A549 (cell line): ENCODE measurements around the gene TXNDC17. TPM values are rescaled to one million over a fixed set of nuclear protein-coding genes. Genes with fewer than 3 reads are reported as not detected.

ENCODE experiments used
- ATAC-seq, 2 experiments: fragments of 200-7000 bp in 1 of 2; fragments of >200 bp in 1 of 2; cut with Nextera tagmentation in 1 of 2; cut with Tn5 transposase in 1 of 2; 3 replicates each; pipeline versions ENCODE4 v1.8.0 to v1.9.1; 2018 to 2020; ENCODE audit warnings: mild to moderate bottlenecking in 1 of 2, moderate library complexity in 1 of 2
- CTCF ChIA-PET: fragments of 300-600 bp; sonication (Branson Sonifier 250); formaldehyde crosslinking; extraction: SDS; loops from one replicate; lab custom pipeline; 2021; ENCODE audit warnings: antibody characterized with exemption, inconsistent platforms; lab: Yijun Ruan, JAX
- POLR2A ChIA-PET: fragments of 350-600 bp; formaldehyde crosslinking; extraction: SDS; loops from one replicate; lab custom pipeline; 2021; ENCODE audit warnings: antibody characterized with exemption, inconsistent platforms; lab: Yijun Ruan, JAX
- DNase-seq, 2 experiments: peaks; one replicate each; pipeline versions ENCODE4 v3.0.0 to v3.0.0-alpha.2; 2011 to 2016; ENCODE audit warnings: low read depth in 1 of 2, low spot score in 1 of 2
- FAIRE-seq: peaks from 2 replicates; lab custom pipeline; 2011; peaks lifted over from hg19 to GRCh38; lab: Jason Lieb, UNC
- H3K27ac ChIP-seq, 2 experiments: fragments of >200 bp; sonication (Bioruptor Twin); formaldehyde crosslinking; 3 replicates each; pipeline ENCODE4 v1.5.1; 2016 to 2017
- H3K4me1 ChIP-seq: fragments of >200 bp; sonication (Bioruptor Twin); formaldehyde crosslinking; 3 replicates; pipeline ENCODE4 v1.6.1; 2016
- H3K4me2 ChIP-seq: fragments of >200 bp; sonication (Bioruptor Twin); formaldehyde crosslinking; 3 replicates; pipeline ENCODE4 v1.6.1; 2016
- H3K4me3 ChIP-seq: fragments of >200 bp; sonication (Bioruptor Twin); formaldehyde crosslinking; 3 replicates; pipeline ENCODE4 v1.5.1; 2016
- H3K9me3 ChIP-seq: fragments of >200 bp; sonication (Bioruptor Twin); formaldehyde crosslinking; 3 replicates; pipeline ENCODE4 v1.6.1; 2016
- BCL3 ChIP-seq: fragments of >200 bp; sonication (Bioruptor Twin); formaldehyde crosslinking; IDR thresholded peaks from 3 replicates; pipeline ENCODE4 v1.6.1; 2016
- BHLHE40 ChIP-seq: IDR thresholded peaks from 2 replicates; pipeline ENCODE4 v1.6.1; 2012; ENCODE audit warnings: low read depth, low read length, inconsistent platforms
- CBX2 ChIP-seq: fragments of 200-600 bp; sonication (generic); IDR thresholded peaks from 2 replicates; pipeline ENCODE4 v1.6.1; 2016; ENCODE audit warnings: low read depth, mild to moderate bottlenecking, borderline replicate concordance
- CEBPB ChIP-seq, 2 experiments: fragments of >200 bp in 1 of 2; sonication (Bioruptor Twin) in 1 of 2; formaldehyde crosslinking in 1 of 2; IDR thresholded peaks; 2 replicates each; pipeline ENCODE4 v1.6.1; 2012 to 2016
- CHD2 ChIP-seq: fragments of 150-350 bp; IDR thresholded peaks from 2 replicates; pipeline ENCODE4 v1.6.1; 2014; ENCODE audit warnings: low read length; ENCODE audit not compliant: partially characterized antibody
- CHD4 ChIP-seq: fragments of 200-600 bp; sonication (generic); IDR thresholded peaks from 2 replicates; pipeline ENCODE4 v1.6.1; 2016; ENCODE audit warnings: antibody characterized with exemption, mild to moderate bottlenecking, borderline replicate concordance
- CTCF ChIP-seq: fragments of >200 bp; sonication (Bioruptor Twin); formaldehyde crosslinking; IDR thresholded peaks from 3 replicates; pipeline ENCODE4 v1.5.1; 2016
- E2F6 ChIP-seq: IDR thresholded peaks from 2 replicates; pipeline ENCODE4 v1.6.1; 2012; ENCODE audit warnings: low read depth, borderline replicate concordance
- EHMT2 ChIP-seq: fragments of 200-600 bp; sonication (generic); IDR thresholded peaks from 2 replicates; pipeline ENCODE4 v1.6.1; 2016; ENCODE audit warnings: antibody characterized with exemption, low read depth, mild to moderate bottlenecking, moderate library complexity
- ELK1 ChIP-seq: fragments of 150-350 bp; IDR thresholded peaks from 2 replicates; pipeline ENCODE4 v1.6.1; 2014; ENCODE audit warnings: low read depth, mild to moderate bottlenecking, low read length
- EP300 ChIP-seq, 2 experiments: fragments of >200 bp; sonication (Bioruptor Twin); formaldehyde crosslinking; IDR thresholded peaks; 2 replicates in 1 of 2; 3 replicates in 1 of 2; pipeline ENCODE4 v1.6.1; 2016 to 2017
- ESRRA ChIP-seq: fragments of 150-350 bp; IDR thresholded peaks from 2 replicates; pipeline ENCODE4 v1.6.1; 2014; ENCODE audit warnings: mild to moderate bottlenecking, low read length, borderline replicate concordance
- FOSB ChIP-seq: fragments of 250-450 bp; sonication (Bioruptor Pico); IDR thresholded peaks from 2 replicates; pipeline ENCODE4 v1.5.0; 2020; ENCODE audit warnings: mild to moderate bottlenecking, moderate library complexity
- FOSL2 ChIP-seq, 2 experiments: fragments of 450-650 bp in 1 of 2; fragments of >200 bp in 1 of 2; sonication (Bioruptor Twin) in 1 of 2; formaldehyde crosslinking; IDR thresholded peaks; 2 replicates each; pipeline versions ENCODE4 v1.5.0 to v1.6.1; 2016 to 2020; ENCODE audit warnings: mild to moderate bottlenecking in 1 of 2, moderate library complexity in 1 of 2
- HDAC2 ChIP-seq: fragments of 200-600 bp; sonication (generic); IDR thresholded peaks from 2 replicates; pipeline ENCODE4 v1.6.1; 2016
- HEYL ChIP-seq: fragments of 250-450 bp; sonication (Bioruptor Pico); IDR thresholded peaks from 2 replicates; pipeline ENCODE4 v1.8.0; 2021; ENCODE audit warnings: mild to moderate bottlenecking, moderate library complexity
- HMGXB4 ChIP-seq: fragments of 250-450 bp; sonication (Bioruptor Pico); IDR thresholded peaks from 2 replicates; pipeline ENCODE4 v1.5.0; 2021; ENCODE audit warnings: mild to moderate bottlenecking, moderate library complexity, borderline replicate concordance
- HOXA7 ChIP-seq: fragments of 250-450 bp; sonication (Bioruptor Pico); IDR thresholded peaks from 2 replicates; pipeline ENCODE4 v1.5.0; 2020; ENCODE audit warnings: mild to moderate bottlenecking, moderate library complexity
- MAFK ChIP-seq: fragments of 450-650 bp; IDR thresholded peaks from 2 replicates; pipeline ENCODE4 v1.6.1; 2014; ENCODE audit not compliant: partially characterized antibody
- MAZ ChIP-seq: fragments of 150-350 bp; IDR thresholded peaks from 2 replicates; pipeline ENCODE4 v1.6.1; 2014; ENCODE audit warnings: antibody characterized with exemption, low read depth, low read length, borderline replicate concordance
- NFE2L2 ChIP-seq: fragments of 150-350 bp; conservative IDR thresholded peaks from 2 replicates; pipeline ENCODE4 v1.6.1; 2014; ENCODE audit warnings: low read length
- NPAS2 ChIP-seq: fragments of 250-450 bp; sonication (Bioruptor Pico); IDR thresholded peaks from 2 replicates; pipeline ENCODE4 v1.8.0; 2022; ENCODE audit warnings: mild to moderate bottlenecking, moderate library complexity, borderline replicate concordance
- NR3C1 ChIP-seq: fragments of >200 bp; sonication (Bioruptor Twin); formaldehyde crosslinking; IDR thresholded peaks from 3 replicates; pipeline ENCODE4 v1.6.1; 2017
- PBX3 ChIP-seq: IDR thresholded peaks from 2 replicates; pipeline ENCODE4 v1.6.1; 2012
- POLR2A ChIP-seq: IDR thresholded peaks from 2 replicates; pipeline ENCODE4 v1.6.1; 2012; ENCODE audit warnings: mild to moderate bottlenecking, low read length
- POLR2AphosphoS2 ChIP-seq: conservative IDR thresholded peaks from 2 replicates; pipeline ENCODE4 v1.6.1; 2012; ENCODE audit warnings: low read length, improper control_type of control experiment, inconsistent platforms
- RFX5 ChIP-seq: fragments of 450-650 bp; IDR thresholded peaks from 2 replicates; pipeline ENCODE4 v1.7.1; 2014; ENCODE audit warnings: antibody characterized with exemption, mild to moderate bottlenecking, moderate library complexity
- RNF2 ChIP-seq: fragments of 200-600 bp; sonication (generic); IDR thresholded peaks from 2 replicates; pipeline ENCODE4 v1.6.1; 2016; ENCODE audit warnings: low read depth, mild to moderate bottlenecking, antibody characterized with exemption, moderate library complexity, borderline replicate concordance
- SMC3 ChIP-seq: fragments of >200 bp; sonication (Bioruptor Twin); formaldehyde crosslinking; IDR thresholded peaks from 3 replicates; pipeline ENCODE4 v1.6.1; 2018; ENCODE audit warnings: inconsistent platforms
- TP53 ChIP-seq: fragments of 250-450 bp; sonication (Bioruptor Pico); IDR thresholded peaks from 2 replicates; pipeline ENCODE4 v1.5.0; 2021; ENCODE audit warnings: mild to moderate bottlenecking, moderate library complexity
- ZFP36 ChIP-seq: fragments of 450-650 bp; IDR thresholded peaks from 2 replicates; pipeline ENCODE4 v1.6.1; 2014; ENCODE audit warnings: borderline replicate concordance; ENCODE audit not compliant: partially characterized antibody
- ZSCAN20 ChIP-seq: fragments of 250-450 bp; sonication (Bioruptor Pico); IDR thresholded peaks from 2 replicates; pipeline ENCODE4 v1.8.0; 2022; ENCODE audit warnings: mild to moderate bottlenecking, moderate library complexity
- WGBS: methylation state at CpG from one replicate; pipeline ENCODE4 v1.1.6; 2017; ENCODE audit errors: missing lambda C conversion rate; 5-methylcytosine and 5-hydroxymethylcytosine counted together
- polyA minus RNA-seq: library from RNA; depleted of rRNA, polyadenylated mRNA; stranded (reverse); fragments of >200 nt; gene quantifications from 2 replicates; pipeline ENCODE4 v1.2.3, GENCODE V29; 2011; rRNA and poly(A)+ RNA removed
- polyA plus RNA-seq, 4 experiments: library from polyadenylated mRNA; depleted of rRNA in 3 of 4; stranded (reverse); fragments of >200 nt; fragmentation: RNase III in 1 of 4; extraction: RNeasy Plus Mini Kit Qiagen cat#74134 plus additional on column Dnase treatment in 1 of 4; gene quantifications; 2 replicates in 3 of 4; 3 replicates in 1 of 4; pipeline ENCODE4 v1.2.3, GENCODE V29; 2011 to 2017

TXNDC17 gene
- polyA plus RNA-seq (2011; rRNA removed) = 517 and 572 TPM in 2 replicates
- 876 and 1,178 TPM in 2 replicates for polyA plus RNA-seq (2012; cell fraction: cytosol; rRNA removed)
- 419 and 424 TPM in 2 replicates for polyA plus RNA-seq (2012; cell fraction: nucleus; rRNA removed)
- 621 to 751 TPM (median 643 TPM) in 3 replicates for polyA plus RNA-seq (2017; fragmentation: RNase III; extraction: RNeasy Plus Mini Kit Qiagen cat#74134 plus additional on column Dnase treatment)
- 43.1 and 59.7 TPM in 2 replicates for polyA minus RNA-seq

- H3K4me1 ChIP-seq = peaks cover 22% of the 10 kb centered on the region
- no peaks in the 10 kb centered on the region for H3K9me3 ChIP-seq
- peak within 1 kb of the TSS; percentile 94 to 97 for H3K27ac ChIP-seq
- peak within 1 kb of the TSS; percentile 87 for H3K4me2 ChIP-seq
- peak; percentile 85 to 94 for DNase-seq
- peak; percentile 86 for FAIRE-seq
- ChIA-PET POLR2A (interaction anchor here (0.7 to 2.2 kb wide), 5 partner anchors 10 to 169 kb away, joined by 3 to 12 read pairs (median 4); partner anchors contain the start of genes C17orf100 and MED31), CTCF (interaction anchor here (1.0 to 5.8 kb wide), 8 partner anchors 8 to 380 kb away, joined by 3 to 42 read pairs (median 4); no protein-coding TSS in a partner anchor)
- H3K4me3 ChIP-seq = peak within 1 kb of the TSS; percentile 81
- WGBS = 3% methylated on average over 25 of the region's 52 CpGs
- peak; percentile 89 to 93 for ATAC-seq
- TF ChIP-seq RNF2 (no peak), CTCF (no peak), PBX3 (peak; percentile 36), ZFP36 (no peak), POLR2A (peak; percentile 99), HDAC2 (no peak), SMC3 (no peak), NPAS2 (CRISPR knock-in tag) (no peak), ELK1 (no peak), CBX2 (no peak), TP53 (CRISPR knock-in tag) (no peak), ESRRA (no peak), HOXA7 (CRISPR knock-in tag) (peak; percentile 86; the same call in 1 of the 2 replicates), FOSB (peak; percentile 52; the same call in 1 of the 2 replicates), BCL3 (peak; percentile 93; the same call in 2 of the 3 replicates), E2F6 (peak; percentile 67), CEBPB (IDR thresholded peaks at IDR 0.05) (no peak), NFE2L2 (no peak), MAZ (peak; percentile 13; the same call in 1 of the 2 replicates), CHD4 (no peak), FOSL2 (IDR thresholded peaks at IDR 0.05) (no peak), FOSL2 (CRISPR knock-in tag; IDR thresholded peaks at IDR 0.05) (no peak; the same call in none of the 2 replicates), CHD2 (no peak), RFX5 (peak; percentile 63), BHLHE40 (no peak), HEYL (CRISPR knock-in tag) (no peak), MAFK (no peak), NR3C1 (no peak), EP300 (IDR thresholded peaks at IDR 0.05) (no peak), ZSCAN20 (CRISPR knock-in tag) (no peak), HMGXB4 (CRISPR knock-in tag) (no peak; the same call in 1 of the 2 replicates), POLR2AphosphoS2 (no peak; the same call in 1 of the 2 replicates), EHMT2 (no peak)
These were observed at the start of gene TXNDC17, which contains the start of gene KIAA0753 for GRCh38 chr17:6640536-6641246. TXNDC17 (plus strand) TSS chr17:6641060; CDS start chr17:6641083, 23 bp downstream. KIAA0753 (minus strand) TSS chr17:6640711; CDS start chr17:6635103, 5,608 bp downstream.
